ENCODE results near the gene PROSER3. TPM values are rescaled to one million over a fixed set of nuclear protein-coding genes. Genes with fewer than 3 reads are reported as not detected.

Gene PROSER3
- total and polyA plus RNA-seq, 2 donors (not counting 3 experiments of a cell fraction or from before 2014, with no cell fraction given) = 18.3 to 28.3 TPM

GRCh38 chr19:35755131-35755549 is 2.8 kb upstream of the PROSER3 start:
- Histone ChIP-seq H3K4me2 (ENCODE audit: insufficient read depth, low read length) (no peak overlapping the region), H2AFZ (ENCODE audit: low read depth, low read length) (no peak overlapping the region), H3K4me3 (replicated peaks in 1 of 3; ENCODE audit: insufficient read depth in 1 of 3, low read depth in 1 of 3, low read length in 3 of 3) (no peak overlapping the region), H3K27me3 (ENCODE audit: control insufficient read depth in 2 of 2, insufficient read depth in 2 of 2, low read length in 2 of 2) (no peaks in the 10 kb centered on the region), H3K9me3 (replicated peaks; ENCODE audit: control insufficient read depth, insufficient read depth, low read length) (no peaks in the 10 kb centered on the region), H3K4me1 (ENCODE audit: control insufficient read depth, extremely low read depth, insufficient read depth, low read length) (peaks cover 22% of the 10 kb centered on the region), H4K20me1 (replicated peaks; ENCODE audit: control insufficient read depth, extremely low read depth, insufficient read depth, low read length) (no peaks in the 10 kb centered on the region), H3K79me2 (ENCODE audit: control insufficient read depth, insufficient read depth, low read length) (peaks cover 16% of the 10 kb centered on the region), H3K27ac (ENCODE audit: insufficient read depth, low read depth, low read length) (no peak overlapping the region), H3K9ac (replicated peaks; ENCODE audit: extremely low read depth, insufficient read depth, low read length) (no peak overlapping the region), H3K9me1 (replicated peaks; ENCODE audit: control insufficient read depth, extremely low read depth, insufficient read depth, low read length) (no peaks in the 10 kb centered on the region), H3K36me3 (ENCODE audit: control insufficient read depth in 2 of 2, extremely low read depth in 1 of 2, insufficient read depth in 2 of 2, low read length in 2 of 2) (peaks cover 0 to 13% of the 10 kb centered on the region in 2 experiments)
- DNase-seq (ENCODE audit: low read depth, low spot score) = no peak
- CTCF ChIA-PET = no interaction called here
- dilution Hi-C loops (cut with MboI; ENCODE audit: extremely low pct_ligation_motif_present, low sequenced_read_pairs) = no loop called here
- intact Hi-C loops (cut with micrococcal nuclease) = loop anchor here (5.0 kb wide), 1 partner anchor 108 kb away; the partner anchor contains the start of gene COX6B1
- no TSS peak for BruUV-seq (replicated peaks)
- POLR2A ChIA-PET = no interaction called here
- no peak for FAIRE-seq
- TF ChIP-seq FOS (IDR thresholded peaks at IDR 0.05; ENCODE audit: borderline replicate concordance, insufficient read depth, low read length) (no peak), POLR2AphosphoS5 (IDR thresholded peaks at IDR 0.05; ENCODE audit: insufficient read depth, low read depth, low read length) (no peak), EZH2 (IDR thresholded peaks at IDR 0.05; ENCODE audit: borderline replicate concordance, low read depth, low read length, severe bottlenecking) (no peak), JUN (IDR thresholded peaks at IDR 0.05; ENCODE audit: borderline replicate concordance, insufficient read depth, insufficient read length, low read depth) (no peak), MAX (IDR thresholded peaks at IDR 0.05; ENCODE audit: insufficient read depth, insufficient read length) (no peak), POLR2A (IDR thresholded peaks at IDR 0.05; ENCODE audit: low read depth, low read length) (no peak), GATA2 (IDR thresholded peaks at IDR 0.05; ENCODE audit: insufficient read depth, insufficient read length, low read depth, low read length) (no peak), MYC (IDR thresholded peaks at IDR 0.05; ENCODE audit: low read depth, low read length) (no peak), CTCF (IDR thresholded peaks at IDR 0.05; ENCODE audit: extremely low read depth in 1 of 2, insufficient read depth in 1 of 2, low read depth in 1 of 2, low read length in 2 of 2) (no peak)
